Gastrocnemius medialis (tissue), 4 donors: Measurements from ENCODE around the gene TIPRL. TPM values are rescaled to one million over a fixed set of nuclear protein-coding genes. Genes with fewer than 3 reads are reported as not detected.
A peak's percentile ranks its signal among the peaks of the same experiment; 100 is the strongest.
"Not testable (repeated sequence)": the region's sequence is repeated elsewhere in the genome, so short reads cannot be mapped to it uniquely, and the experiment has no call there.

ENCODE experiments used
- ATAC-seq, 2 donors: fragments of 150-250 bp; one replicate each; pipeline ENCODE4 v1.9.1; 2016
- DNase-seq, 2 donors: peaks; one replicate each; pipeline ENCODE4 v3.0.0-alpha.2; 2019
- H3K27ac ChIP-seq, 4 donors: fragments of 200-600 bp; sonication (generic); 1 replicate in 1 of 4; 2 replicates in 3 of 4; pipeline ENCODE4 v1.5.1; 2016 to 2018; ENCODE audit warnings: mild to moderate bottlenecking in 2 of 4, moderate library complexity in 1 of 4
- H3K27me3 ChIP-seq, 3 donors: fragments of 200-600 bp; sonication (generic) in 2 of 3; 1 replicate in 1 of 3; 2 replicates in 2 of 3; pipeline versions ENCODE4 v1.5.1 to v1.6.0; 2016 to 2019; ENCODE audit warnings: mild to moderate bottlenecking in 1 of 3, moderate library complexity in 1 of 3
- H3K36me3 ChIP-seq, 2 donors: fragments of 200-600 bp; sonication (generic) in 1 of 2; one replicate each; pipeline ENCODE4 v1.5.1; 2017 to 2018
- H3K4me1 ChIP-seq, 2 donors: fragments of 200-600 bp; sonication (generic) in 1 of 2; one replicate each; pipeline ENCODE4 v1.5.1; 2016 to 2017; ENCODE audit warnings: mild to moderate bottlenecking in 2 of 2
- H3K4me3 ChIP-seq, 4 donors: fragments of 200-600 bp; sonication (generic) in 3 of 4; 1 replicate in 1 of 4; 2 replicates in 3 of 4; pipeline ENCODE4 v1.5.1; 2016 to 2019; ENCODE audit warnings: mild to moderate bottlenecking in 2 of 4
- H3K9me3 ChIP-seq, 3 donors: fragments of 200-600 bp; sonication (generic) in 2 of 3; 1 replicate in 1 of 3; 2 replicates in 2 of 3; pipeline ENCODE4 v1.5.1; 2016 to 2019
- CTCF ChIP-seq, 5 experiments: fragments of 450-650 bp in 3 of 5; fragments of 200-600 bp in 2 of 5; sonication (generic) in 2 of 5; IDR thresholded peaks in 4 of 5; conservative IDR thresholded peaks in 1 of 5; 1 replicate in 4 of 5; 2 replicates in 1 of 5; pipeline ENCODE4 v1.5.1; 2016 to 2019; ENCODE audit warnings: antibody characterized with exemption in 5 of 5, mild to moderate bottlenecking in 3 of 5, moderate library complexity in 3 of 5
- POLR2A ChIP-seq, 2 donors: fragments of 450-650 bp; IDR thresholded peaks; one replicate each; pipeline ENCODE4 v1.6.1; 2017; ENCODE audit warnings: antibody characterized with exemption in 2 of 2, mild to moderate bottlenecking in 2 of 2, moderate library complexity in 2 of 2
- in situ Hi-C, 4 donors: fragments of 200-750 bp; cut with MboI; loops; one replicate each; pipeline versions ENCODE4 v1.15.0 to v1.8.0; 2017; ENCODE audit warnings: low sequenced_read_pairs in 4 of 4
- intact Hi-C: fragments of 100-400 bp; cut with DNase I; formaldehyde crosslinking; loops from one replicate; pipeline ENCODE4 v1.15.1; 2023; ENCODE audit warnings: low total_unique reads
- total RNA-seq, 4 donors: library from RNA; depleted of rRNA; stranded (reverse); fragments of >200 nt; gene quantifications; one replicate each; pipeline versions ENCODE4 v1.1.0 to v1.2.3, GENCODE V29; 2016

The TIPRL gene
- total RNA-seq, 4 donors from 2014 or later: 23.2 to 35.1 (median 27.1) TPM

GRCh38 chr1:168202941-168203654 is 24.3 kb downstream of the TIPRL start:
- DNase-seq: peak in 1 of 2 donors; percentile 18
- intact Hi-C loops: no loop called here
- Histone ChIP-seq H3K9me3 (no peaks in the 10 kb centered on the region), H3K4me1 (no peaks in the 10 kb centered on the region), H3K27ac (no peak overlapping the region), H3K36me3 (peaks cover 4 to 26% of the 10 kb centered on the region in 2 donors), H3K27me3 (no peaks in the 10 kb centered on the region), H3K4me3 (no peak overlapping the region)
- TF ChIP-seq CTCF (IDR thresholded peaks at IDR 0.05 in 4 of 5, conservative IDR thresholded peaks at IDR 0.05 in 1 of 5): no peak
- TF ChIP-seq POLR2A (IDR thresholded peaks at IDR 0.05): no peak
- ATAC-seq: peak; percentile 60 to 62
- in situ Hi-C loops: no loop called here

GRCh38 chr1:168206111-168206510 is 27.3 kb downstream of the TIPRL start:
- no peaks in the 10 kb centered on the region for H3K27me3 ChIP-seq
- intact Hi-C loops (no loop called here), in situ Hi-C loops (no loop called here)
- H3K4me1 ChIP-seq: no peaks in the 10 kb centered on the region
- DNase-seq: no peak
- TF ChIP-seq POLR2A (IDR thresholded peaks at IDR 0.05) (no peak), CTCF (IDR thresholded peaks at IDR 0.05 in 4 of 5, conservative IDR thresholded peaks at IDR 0.05 in 1 of 5) (no peak)
- H3K4me3 ChIP-seq: no peak overlapping the region
- no peaks in the 10 kb centered on the region for H3K9me3 ChIP-seq
- no peak for ATAC-seq
- peaks cover 0 to 3% of the 10 kb centered on the region in 2 donors for H3K36me3 ChIP-seq
- no peak overlapping the region for H3K27ac ChIP-seq

- H3K4me3 ChIP-seq, DNase-seq, in situ Hi-C loops, H3K9me3 ChIP-seq, ATAC-seq, H3K27me3 ChIP-seq, H3K36me3 ChIP-seq, H3K4me1 ChIP-seq, intact Hi-C loops, H3K27ac ChIP-seq: not testable (repeated sequence)
Observed at GRCh38 chr1:168207673-168208072, 28.9 kb downstream of the TIPRL start.

- ATAC-seq (no peak), DNase-seq (no peak)
- H3K27ac ChIP-seq: no peak overlapping the region
- no peaks in the 10 kb centered on the region for H3K4me1 ChIP-seq
- H3K9me3 ChIP-seq: no peaks in the 10 kb centered on the region
- in situ Hi-C loops (no loop called here), intact Hi-C loops (no loop called here)
- H3K27me3 ChIP-seq: no peaks in the 10 kb centered on the region
- H3K4me3 ChIP-seq: no peak overlapping the region
- H3K36me3 ChIP-seq: no peaks in the 10 kb centered on the region
- no peak for TF ChIP-seq CTCF (IDR thresholded peaks at IDR 0.05 in 4 of 5, conservative IDR thresholded peaks at IDR 0.05 in 1 of 5)
- no peak for TF ChIP-seq POLR2A (IDR thresholded peaks at IDR 0.05)
Observed at GRCh38 chr1:168210312-168210711, 31.6 kb downstream of the TIPRL start.

- in situ Hi-C loops (no loop called here), intact Hi-C loops (no loop called here)
- Histone ChIP-seq H3K36me3 (no peaks in the 10 kb centered on the region), H3K9me3 (no peaks in the 10 kb centered on the region), H3K4me1 (no peaks in the 10 kb centered on the region), H3K27ac (no peak overlapping the region), H3K27me3 (no peaks in the 10 kb centered on the region), H3K4me3 (no peak overlapping the region)
- ATAC-seq: no peak
- TF ChIP-seq CTCF (IDR thresholded peaks at IDR 0.05 in 4 of 5, conservative IDR thresholded peaks at IDR 0.05 in 1 of 5): no peak
- no peak for TF ChIP-seq POLR2A (IDR thresholded peaks at IDR 0.05)
- no peak for DNase-seq
Observed at GRCh38 chr1:168213349-168213748, 34.6 kb downstream of the TIPRL start.
